ENCODE measurements around the gene TTC21A.
A peak's percentile ranks its signal among the peaks of the same experiment; 100 is the strongest.

TTC21A gene

DNA sequence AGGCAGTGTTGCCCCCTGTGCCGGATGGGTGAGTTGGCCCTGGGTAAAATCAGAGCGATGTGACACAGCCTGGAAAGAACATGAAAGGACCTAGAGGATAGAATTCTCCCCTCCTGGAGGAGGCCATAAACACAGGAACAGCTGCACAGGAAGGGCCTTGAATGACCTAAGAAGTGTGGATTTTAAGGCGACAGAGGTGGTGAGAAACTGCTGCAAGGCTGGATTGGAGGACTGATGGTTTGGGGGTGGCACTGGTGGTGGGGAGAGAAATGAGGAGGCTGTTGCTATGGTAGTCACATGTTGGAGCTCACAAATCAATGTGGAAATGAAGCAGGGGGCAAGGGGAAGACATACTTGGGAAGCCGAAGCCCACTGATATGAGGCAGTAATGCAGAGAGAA lies 71.1 kb downstream of the TTC21A start:
- no peak overlapping the region for H3K4me3 ChIP-seq (ENCODE audit: low read depth, low read length)
- TF ChIP-seq, protein P1, sequence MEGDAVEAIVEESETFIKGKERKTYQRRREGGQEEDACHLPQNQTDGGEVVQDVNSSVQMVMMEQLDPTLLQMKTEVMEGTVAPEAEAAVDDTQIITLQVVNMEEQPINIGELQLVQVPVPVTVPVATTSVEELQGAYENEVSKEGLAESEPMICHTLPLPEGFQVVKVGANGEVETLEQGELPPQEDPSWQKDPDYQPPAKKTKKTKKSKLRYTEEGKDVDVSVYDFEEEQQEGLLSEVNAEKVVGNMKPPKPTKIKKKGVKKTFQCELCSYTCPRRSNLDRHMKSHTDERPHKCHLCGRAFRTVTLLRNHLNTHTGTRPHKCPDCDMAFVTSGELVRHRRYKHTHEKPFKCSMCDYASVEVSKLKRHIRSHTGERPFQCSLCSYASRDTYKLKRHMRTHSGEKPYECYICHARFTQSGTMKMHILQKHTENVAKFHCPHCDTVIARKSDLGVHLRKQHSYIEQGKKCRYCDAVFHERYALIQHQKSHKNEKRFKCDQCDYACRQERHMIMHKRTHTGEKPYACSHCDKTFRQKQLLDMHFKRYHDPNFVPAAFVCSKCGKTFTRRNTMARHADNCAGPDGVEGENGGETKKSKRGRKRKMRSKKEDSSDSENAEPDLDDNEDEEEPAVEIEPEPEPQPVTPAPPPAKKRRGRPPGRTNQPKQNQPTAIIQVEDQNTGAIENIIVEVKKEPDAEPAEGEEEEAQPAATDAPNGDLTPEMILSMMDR (conservative IDR thresholded peaks at IDR 0.05; ENCODE audit: low read depth, low read length): no peak
- peak; percentile 62 for DNase-seq (ENCODE audit: low read depth)

DNA sequence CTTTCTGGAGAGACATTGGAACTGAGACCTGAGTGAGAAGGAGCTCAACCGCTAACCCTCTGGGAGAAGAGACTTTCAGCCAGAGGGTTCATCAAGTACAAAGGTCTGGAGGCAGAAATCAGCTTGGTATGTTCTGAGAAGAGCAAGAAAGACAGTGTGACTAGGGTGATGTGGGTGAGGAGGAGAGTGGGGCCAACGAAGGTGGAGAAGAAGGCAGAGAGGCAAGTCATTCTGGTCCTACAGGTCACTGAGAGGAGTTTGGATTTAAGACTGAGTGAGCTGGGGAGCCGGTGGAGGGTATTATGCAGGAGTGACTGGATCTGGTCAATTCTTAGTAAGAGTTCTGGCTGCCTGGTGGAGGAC lies 72.7 kb downstream of the TTC21A start:
- DNase-seq (ENCODE audit: low read depth): no peak
- TF ChIP-seq, protein P1 (conservative IDR thresholded peaks at IDR 0.05; ENCODE audit: low read depth, low read length): no peak
- H3K4me3 ChIP-seq (ENCODE audit: low read depth, low read length): peak overlapping the region; percentile 51

DNA sequence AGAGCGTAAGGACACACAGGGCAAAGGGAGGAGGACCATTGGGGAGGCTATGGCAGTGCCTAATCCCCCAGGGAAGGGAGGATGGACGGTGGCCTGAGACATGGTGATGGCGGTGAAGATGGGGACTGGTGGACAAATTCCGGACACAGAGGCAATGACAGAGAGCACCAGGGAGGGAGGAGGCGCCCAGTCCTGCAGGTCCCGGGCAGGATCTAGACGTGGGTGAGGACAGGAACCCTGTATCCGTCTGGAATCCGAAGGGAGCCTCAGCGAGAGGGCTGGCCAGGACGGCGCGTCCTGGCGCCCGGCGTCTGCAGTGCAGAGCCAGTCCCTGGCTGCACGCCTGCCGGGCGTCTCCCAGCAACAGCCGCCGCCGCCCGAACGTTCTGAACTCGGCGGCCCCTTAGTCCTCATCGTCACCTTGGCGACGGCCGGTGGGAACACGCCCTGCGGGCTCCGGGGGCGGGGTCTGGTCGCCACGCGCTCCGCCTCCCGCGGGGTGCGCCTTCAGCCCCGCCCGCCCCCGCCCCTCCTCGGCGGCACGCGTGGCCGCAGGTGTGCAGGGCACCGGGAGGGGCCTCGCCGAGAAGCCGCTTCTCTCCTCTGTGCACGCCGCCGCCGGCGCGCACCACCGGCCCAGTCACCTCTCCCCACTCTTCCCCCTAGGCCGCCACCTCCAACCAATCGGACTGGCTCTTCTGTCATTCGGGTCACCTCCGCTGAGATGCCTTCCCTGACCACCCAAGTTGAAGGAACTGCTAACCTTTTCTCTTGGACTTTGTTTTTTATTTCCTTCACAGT lies 73.3 kb downstream of the TTC21A start:
- peak; percentile 84 for DNase-seq (ENCODE audit: low read depth)
- TF ChIP-seq, protein P1 (conservative IDR thresholded peaks at IDR 0.05; ENCODE audit: low read depth, low read length): peak; percentile 21
- peak overlapping the region; percentile 51 for H3K4me3 ChIP-seq (ENCODE audit: low read depth, low read length)

DNA sequence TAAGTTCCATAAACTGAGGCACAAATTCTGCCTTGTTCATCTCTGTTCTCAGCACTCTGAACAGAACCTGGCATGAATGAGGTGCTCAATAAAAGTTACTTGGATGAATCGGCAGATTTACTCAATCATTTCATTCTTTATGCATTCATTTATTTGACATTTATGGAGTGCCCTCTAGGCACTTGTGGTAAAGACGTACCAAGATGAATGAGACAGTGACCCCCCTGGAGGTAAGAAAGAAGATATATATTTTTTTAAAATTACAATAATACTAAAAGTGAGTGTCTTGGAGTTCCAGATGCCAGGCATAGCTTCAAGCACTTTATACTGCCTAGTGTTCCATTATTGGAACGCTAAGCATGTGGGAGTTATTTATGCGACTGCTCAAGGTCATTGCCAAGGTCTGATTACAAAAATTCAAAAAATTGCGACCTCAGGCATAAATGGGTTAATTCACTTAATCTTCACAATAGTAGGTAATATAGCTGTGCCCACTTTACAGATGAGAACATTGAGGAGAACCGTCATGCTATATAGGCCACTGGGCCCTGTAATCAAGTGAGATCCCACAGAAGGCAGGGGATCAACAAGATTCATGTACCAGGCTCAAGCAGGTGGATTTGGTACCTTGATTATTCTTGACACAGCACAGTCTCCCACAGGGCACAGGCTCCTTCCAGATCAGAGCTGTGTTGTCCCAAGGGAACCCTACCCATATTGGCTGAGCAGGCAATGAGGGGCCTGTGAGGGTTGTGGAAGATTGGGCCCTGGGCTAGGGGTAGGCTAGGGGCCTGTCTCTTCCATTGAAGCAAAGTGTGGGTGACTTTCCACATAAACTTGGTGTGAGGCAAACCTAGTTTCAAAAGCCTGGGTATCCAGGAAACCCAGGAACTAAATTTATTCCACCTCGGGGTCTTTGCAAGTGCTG lies 74.2 kb downstream of the TTC21A start:
- no peak overlapping the region for H3K4me3 ChIP-seq (ENCODE audit: low read depth, low read length)
- TF ChIP-seq, protein P1 (conservative IDR thresholded peaks at IDR 0.05; ENCODE audit: low read depth, low read length): no peak

DNA sequence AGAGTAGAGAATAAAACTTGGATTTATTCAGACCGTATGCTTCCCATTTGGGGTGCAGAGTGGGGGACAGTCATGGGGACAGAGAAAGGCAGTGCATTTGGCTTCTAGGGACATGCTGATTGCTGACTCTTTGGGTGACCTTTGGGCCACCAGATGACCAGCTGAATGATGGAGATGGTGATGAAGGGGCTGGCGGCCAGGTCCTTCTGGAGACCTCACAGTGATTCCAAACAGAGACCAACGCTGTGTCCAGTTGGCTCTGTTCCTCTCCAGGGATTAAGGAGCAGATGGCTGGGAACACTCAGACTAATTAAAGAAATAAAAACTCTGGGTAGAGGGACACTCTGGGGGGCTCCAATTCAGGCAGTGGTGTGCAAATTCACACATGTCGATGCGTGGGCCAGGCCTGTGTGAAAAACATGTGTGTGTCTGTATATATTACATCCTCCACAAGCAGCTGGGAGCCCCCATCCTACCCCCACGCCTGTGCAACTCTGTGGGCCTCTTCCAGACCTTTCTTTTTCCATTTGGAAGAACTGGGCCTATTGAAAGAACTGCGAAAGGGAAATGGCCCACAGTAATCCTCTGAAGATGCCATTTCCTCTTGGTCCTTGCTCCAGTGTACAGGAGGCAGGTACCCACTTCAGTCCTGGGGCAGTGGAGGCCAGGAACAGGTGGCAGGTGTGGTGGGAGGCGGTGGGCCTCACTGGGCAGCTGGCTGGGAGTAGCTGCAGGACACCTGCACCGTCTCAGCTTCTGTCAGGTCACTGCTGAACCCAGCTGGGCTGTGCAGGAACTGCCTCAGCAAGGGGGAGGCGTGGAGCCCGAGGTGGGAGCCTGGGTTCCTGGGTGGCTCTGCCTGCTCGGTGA lies 76.0 kb downstream of the TTC21A start:
- no peak overlapping the region for H3K4me3 ChIP-seq (ENCODE audit: low read depth, low read length)
- TF ChIP-seq, protein P1 (conservative IDR thresholded peaks at IDR 0.05; ENCODE audit: low read depth, low read length): no peak
- no peak for DNase-seq (ENCODE audit: low read depth)

More for the DNA sequence above, 74.2 kb downstream of the TTC21A start:
- DNase-seq (ENCODE audit: low read depth): no peak

DNA sequence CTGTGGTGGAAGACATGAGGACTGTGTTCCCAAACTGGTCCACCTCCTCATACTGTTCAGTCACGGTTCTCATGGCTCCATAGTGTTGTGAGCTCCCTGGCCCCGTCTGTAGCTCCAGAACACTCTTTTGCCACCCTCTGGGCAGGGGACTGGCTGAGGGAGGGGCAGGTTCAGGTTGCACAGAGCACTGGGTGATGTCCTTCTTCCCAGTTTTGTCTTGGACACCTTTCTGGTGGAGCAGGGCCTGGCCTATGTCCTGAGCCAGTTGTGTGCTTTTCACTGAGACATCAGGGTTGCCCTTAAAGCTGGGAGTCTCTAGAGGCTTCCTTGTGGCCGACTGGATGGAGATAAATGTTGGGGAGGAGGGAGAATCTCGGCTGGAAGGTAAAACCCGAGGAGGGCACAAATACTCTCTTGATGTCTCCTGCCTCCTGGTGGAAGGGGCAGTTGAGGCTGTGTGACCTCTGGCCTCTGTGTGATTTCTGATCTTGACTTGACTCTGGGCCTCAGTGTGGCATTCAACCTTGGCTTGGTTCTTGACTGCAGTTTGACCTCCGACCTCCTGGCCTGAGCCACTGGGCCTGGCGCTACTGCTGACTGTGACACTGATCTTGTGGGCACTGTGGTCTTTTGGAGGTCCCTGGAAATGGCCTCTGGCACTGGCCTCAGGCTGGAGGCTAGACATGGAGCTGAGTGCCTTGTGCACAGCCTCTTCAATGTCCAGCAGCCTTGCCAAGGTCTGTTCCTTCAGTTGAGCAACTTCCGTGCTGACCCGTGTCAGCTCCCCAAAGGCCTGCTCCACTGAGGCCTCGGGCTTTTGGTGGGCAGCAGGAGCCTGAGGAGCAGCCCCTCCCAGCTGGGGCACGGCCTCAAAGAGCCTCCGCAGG lies 76.8 kb downstream of the TTC21A start:
- H3K4me3 ChIP-seq (ENCODE audit: low read depth, low read length): no peak overlapping the region
- DNase-seq (ENCODE audit: low read depth): no peak
- TF ChIP-seq, protein P1 (conservative IDR thresholded peaks at IDR 0.05; ENCODE audit: low read depth, low read length): no peak
